ENCODE data around the gene ADGRB2. TPM values are rescaled to one million over a fixed set of nuclear protein-coding genes. Genes with fewer than 3 reads are reported as not detected.

The ADGRB2 gene
- total RNA-seq, 2 donors from 2014 or later: 14.4 to 19.1 TPM

GRCh38 chr1:31773861-31774260 lies 9.7 kb upstream of the ADGRB2 start:
- peaks cover 0 to 27% of the 10 kb centered on the region in 2 donors for H3K4me1 ChIP-seq
- H3K4me3 ChIP-seq: no peak overlapping the region
- no peak for DNase-seq (ENCODE audit: low spot score)
- no peaks in the 10 kb centered on the region for H3K9me3 ChIP-seq
- H3K36me3 ChIP-seq: no peaks in the 10 kb centered on the region
- no peak for TF ChIP-seq CTCF (IDR thresholded peaks at IDR 0.05)
- peaks cover 6 to 10% of the 10 kb centered on the region in 2 donors for H3K27me3 ChIP-seq
- H3K27ac ChIP-seq: no peak overlapping the region

- no peak overlapping the region for H3K27ac ChIP-seq
- TF ChIP-seq CTCF (IDR thresholded peaks at IDR 0.05): no peak
- H3K4me3 ChIP-seq: peak overlapping the region in 1 of 2 donors; percentile 28
- H3K4me1 ChIP-seq: peaks cover 0 to 27% of the 10 kb centered on the region in 2 donors
- no peaks in the 10 kb centered on the region for H3K36me3 ChIP-seq
- DNase-seq (ENCODE audit: low spot score): no peak
- H3K9me3 ChIP-seq: no peaks in the 10 kb centered on the region
- H3K27me3 ChIP-seq: peaks cover 6 to 10% of the 10 kb centered on the region in 2 donors
These were observed 8.6 kb upstream of the ADGRB2 start for GRCh38 chr1:31772669-31773248.

- Histone ChIP-seq H3K36me3 (no peaks in the 10 kb centered on the region), H3K27ac (no peak overlapping the region), H3K9me3 (no peaks in the 10 kb centered on the region), H3K4me3 (peak overlapping the region in 1 of 2 donors; percentile 28), H3K4me1 (peaks cover 0 to 27% of the 10 kb centered on the region in 2 donors), H3K27me3 (peaks cover 6 to 10% of the 10 kb centered on the region in 2 donors)
- DNase-seq (ENCODE audit: low spot score): no peak
- TF ChIP-seq CTCF (IDR thresholded peaks at IDR 0.05): peak in 1 of 2 donors; percentile 14
These were observed 7.9 kb upstream of the ADGRB2 start for GRCh38 chr1:31771891-31772668.

GRCh38 chr1:31769720-31770390 lies 5.7 kb upstream of the ADGRB2 start:
- H3K27ac ChIP-seq: peak overlapping the region in 1 of 2 donors; percentile 31
- no peaks in the 10 kb centered on the region for H3K9me3 ChIP-seq
- H3K27me3 ChIP-seq: peaks cover 6 to 10% of the 10 kb centered on the region in 2 donors
- H3K4me1 ChIP-seq: peaks cover 0 to 28% of the 10 kb centered on the region in 2 donors
- DNase-seq (ENCODE audit: low spot score): no peak
- TF ChIP-seq CTCF (IDR thresholded peaks at IDR 0.05): no peak
- H3K4me3 ChIP-seq: no peak overlapping the region
- H3K36me3 ChIP-seq: no peaks in the 10 kb centered on the region

GRCh38 chr1:31768939-31769704 lies 5.0 kb upstream of the ADGRB2 start:
- no peak for TF ChIP-seq CTCF (IDR thresholded peaks at IDR 0.05)
- no peak for DNase-seq (ENCODE audit: low spot score)
- Histone ChIP-seq H3K9me3 (no peaks in the 10 kb centered on the region), H3K4me3 (no peak overlapping the region), H3K27ac (peak overlapping the region in 1 of 2 donors; percentile 31), H3K27me3 (peaks cover 6 to 10% of the 10 kb centered on the region in 2 donors), H3K36me3 (no peaks in the 10 kb centered on the region), H3K4me1 (peaks cover 0 to 34% of the 10 kb centered on the region in 2 donors)
